H1 (cell line): ENCODE data around the gene RASSF4. TPM values are rescaled to one million over a fixed set of nuclear protein-coding genes. Genes with fewer than 3 reads are reported as not detected.

Source experiments
- CHD1 ChIP-seq: IDR thresholded peaks from 2 replicates; pipeline ENCODE4 v1.6.1; 2012; ENCODE audit warnings: low read depth, low read length, improper control_type of control experiment
- HDAC2 ChIP-seq, 2 experiments: fragments of 300-600 bp in 1 of 2; sonication (generic) in 1 of 2; IDR thresholded peaks; 2 replicates each; pipeline ENCODE4 v1.6.1; 2011 to 2012; ENCODE audit warnings: low read depth in 2 of 2, low read length in 2 of 2, mild to moderate bottlenecking in 2 of 2, moderate library complexity in 2 of 2, borderline replicate concordance in 1 of 2, inconsistent platforms in 1 of 2
- KDM5A ChIP-seq: fragments of 200-600 bp; IDR thresholded peaks from 2 replicates; pipeline ENCODE4 v1.7.1; 2012; ENCODE audit warnings: mild to moderate bottlenecking, low read length, inconsistent platforms, mixed read lengths
- RAD21 ChIP-seq, 2 experiments: IDR thresholded peaks in 1 of 2; conservative IDR thresholded peaks in 1 of 2; 2 replicates each; pipeline ENCODE4 v1.6.1; 2011; ENCODE audit warnings: low read depth in 2 of 2, low read length in 2 of 2, improper control_type of control experiment in 1 of 2, inconsistent platforms in 1 of 2, mild to moderate bottlenecking in 1 of 2, moderate library complexity in 1 of 2
- TBP ChIP-seq: IDR thresholded peaks from 2 replicates; pipeline ENCODE4 v1.6.1; 2011; ENCODE audit warnings: low read depth, low read length, improper control_type of control experiment
- TCF12 ChIP-seq: IDR thresholded peaks from 2 replicates; pipeline ENCODE4 v1.6.1; 2011; ENCODE audit warnings: low read depth, mild to moderate bottlenecking, low read length
- polyA plus RNA-seq, 7 experiments: library from polyadenylated mRNA; depleted of rRNA in 3 of 7; stranded (reverse) in 5 of 7; unstranded in 2 of 7; fragments of >200 nt in 5 of 7; fragments of 200-250 nt in 2 of 7; gene quantifications; 1 replicate in 5 of 7; 2 replicates in 1 of 7; 4 replicates in 1 of 7; pipeline versions ENCODE4 v1.2.1 to v1.2.3, GENCODE V29; 2011 to 2013; ENCODE audit warnings: missing spikeins in 2 of 7, mixed read lengths in 2 of 7
- total RNA-seq: library from RNA; stranded (reverse); fragmentation: NEBNext Ultra II Directional; extraction: Animal tissue kit (Norgen Biotek cat#: 25700); gene quantifications from 2 replicates; pipeline ENCODE4 v1.2.1, GENCODE V29; 2021

RASSF4 gene
- total and polyA plus RNA-seq, 2 of the 8 experiments (the other 6 are each of a cell fraction or from before 2014, with no cell fraction given), result 14.3 to 14.5 TPM

DNA sequence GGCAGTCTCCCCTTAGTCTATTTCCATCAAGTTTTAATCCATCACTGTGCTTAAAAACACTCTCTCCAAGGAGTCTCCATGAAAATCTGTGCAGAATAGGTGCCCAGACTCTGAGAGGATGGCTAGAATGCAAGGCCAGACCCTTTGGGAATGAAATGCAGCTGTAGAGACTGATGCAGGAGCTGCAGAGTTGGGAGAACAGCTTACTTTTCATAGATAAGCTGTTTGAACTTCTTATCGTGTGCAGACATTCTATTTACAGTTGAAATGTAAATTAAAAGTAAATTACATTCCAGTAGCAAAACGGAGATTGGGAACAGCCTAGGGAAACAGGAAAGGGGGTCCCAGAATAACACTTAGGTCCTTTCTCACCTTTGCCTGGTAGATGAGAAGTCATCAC lies 56.0 kb downstream of the RASSF4 start (continued):
- TF ChIP-seq RAD21 (IDR thresholded peaks at IDR 0.05 in 1 of 2, conservative IDR thresholded peaks at IDR 0.05 in 1 of 2; ENCODE audit: low read depth in 2 of 2, low read length in 2 of 2) (no peak), TBP (no peak), KDM5A (no peak), TCF12 (no peak), HDAC2 (IDR thresholded peaks at IDR 0.05; ENCODE audit: borderline replicate concordance in 1 of 2, low read depth in 2 of 2, low read length in 2 of 2) (no peak), CHD1 (no peak)
